T-helper 17 cell (primary cell): ENCODE data around the gene PWP1. TPM values are rescaled to one million over a fixed set of nuclear protein-coding genes. Genes with fewer than 3 reads are reported as not detected.
"Not testable (repeated sequence)": the region's sequence is repeated elsewhere in the genome, so short reads cannot be mapped to it uniquely, and the experiment has no call there.

Experiments
- ATAC-seq: fragments of 150-1000 bp; cut with Tn5 transposase; 2 replicates; pipeline ENCODE4 v1.10.0; 2021; ENCODE audit warnings: mild to moderate bottlenecking, moderate library complexity
- DNase-seq, 3 donors: peaks; one replicate each; pipeline versions ENCODE4 v3.0.0 to v3.0.0-alpha.2; 2020 to 2021
- H3K9me3 ChIP-seq: one replicate; pipeline ENCODE4 v1.7.0; 2013; ENCODE audit warnings: low read length, mild to moderate bottlenecking; ENCODE audit not compliant: control insufficient read depth, poor library complexity, severe bottlenecking
- H3K27ac Mint-ChIP-seq: one replicate; pipeline ENCODE4 v1.8.0; 2022; ENCODE audit warnings: mild to moderate bottlenecking, moderate library complexity, mixed read lengths
- H3K27me3 Mint-ChIP-seq: one replicate; pipeline ENCODE4 v1.8.0; 2022; ENCODE audit warnings: mixed read lengths
- H3K36me3 Mint-ChIP-seq: one replicate; pipeline ENCODE4 v1.8.0; 2022; ENCODE audit warnings: low read depth, mixed read lengths
- H3K4me1 Mint-ChIP-seq: one replicate; pipeline ENCODE4 v1.8.0; 2022; ENCODE audit warnings: mild to moderate bottlenecking, mixed read lengths
- H3K4me3 Mint-ChIP-seq: one replicate; pipeline ENCODE4 v1.8.0; 2022; ENCODE audit warnings: mild to moderate bottlenecking, moderate library complexity, mixed read lengths
- total RNA-seq, 4 donors: library from RNA in 2 of 4; stranded (reverse) in 2 of 4; gene quantifications; one replicate each; pipeline ENCODE4 v1.2.3 and lab custom pipeline; 2022 to 2026

The PWP1 gene
- total RNA-seq, 2 donors from 2014 or later: 24.8 to 26.9 TPM

- peaks cover 5% of the 10 kb centered on the region for H3K36me3 Mint-ChIP-seq
- DNase-seq (no peak), ATAC-seq (no peak)
- H3K4me3 Mint-ChIP-seq: no peak overlapping the region
- peaks cover 20% of the 10 kb centered on the region for H3K4me1 Mint-ChIP-seq
- H3K27ac Mint-ChIP-seq: no peak overlapping the region
- H3K9me3 ChIP-seq: no peaks in the 10 kb centered on the region
- H3K27me3 Mint-ChIP-seq: peaks cover 26% of the 10 kb centered on the region
Observed at GRCh38 chr12:107681455-107681835, 4.2 kb upstream of the PWP1 start.

DNA sequence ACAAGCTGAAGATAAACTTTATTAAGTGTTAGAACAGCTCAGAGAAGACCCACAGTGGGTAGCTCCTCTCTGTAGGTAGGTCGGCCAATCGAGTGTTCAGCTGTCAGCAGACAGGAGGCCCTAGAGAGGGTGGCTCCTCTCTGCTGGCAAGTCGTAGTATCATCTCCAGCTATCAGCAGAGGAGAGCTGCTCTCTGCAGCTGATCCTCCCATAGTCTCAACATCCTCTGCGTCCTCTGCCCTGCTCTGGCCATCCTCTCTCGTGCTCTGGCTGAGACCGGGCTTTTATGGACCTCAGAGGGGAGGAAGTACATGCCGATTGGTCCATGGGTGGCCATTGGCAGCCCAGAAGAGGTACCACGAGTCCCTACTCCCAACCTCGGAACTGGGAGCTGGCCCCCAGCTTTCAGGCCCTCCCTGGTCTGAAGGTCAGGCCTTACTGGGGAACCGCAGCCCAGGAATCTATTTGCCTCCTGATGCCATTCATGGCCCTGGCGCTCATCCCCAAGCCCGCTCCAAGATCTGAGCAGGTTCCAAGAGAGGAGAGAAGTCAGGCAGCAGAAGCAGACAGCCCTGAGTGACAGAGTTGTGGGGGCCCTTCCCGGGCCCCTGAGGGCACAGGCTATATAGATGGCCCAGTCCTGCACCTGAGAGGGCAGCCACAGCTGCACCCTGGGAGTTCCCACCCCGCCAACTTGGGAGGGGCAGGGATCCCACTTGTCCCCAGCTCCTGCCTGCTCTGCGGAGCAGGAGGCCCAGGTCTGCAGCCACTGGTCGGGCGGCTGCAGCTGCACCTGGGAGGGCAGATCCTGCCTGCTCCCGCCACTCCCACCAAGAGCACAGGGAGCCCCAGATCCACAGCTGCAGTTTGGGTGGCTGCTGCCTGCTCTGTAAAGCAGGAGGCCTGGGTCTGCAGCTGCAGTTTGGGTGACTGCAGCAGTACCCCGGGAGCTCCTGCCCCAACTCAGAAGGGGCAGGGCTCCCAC lies 3.5 kb upstream of the PWP1 start:
- Mint-ChIP-seq H3K4me1 (peaks cover 21% of the 10 kb centered on the region), H3K27me3 (peaks cover 19% of the 10 kb centered on the region), H3K27ac (no peak overlapping the region), H3K4me3 (no peak overlapping the region), H3K36me3 (peaks cover 5% of the 10 kb centered on the region)
- H3K9me3 ChIP-seq: no peaks in the 10 kb centered on the region
- DNase-seq: no peak
- ATAC-seq: no peak

DNA sequence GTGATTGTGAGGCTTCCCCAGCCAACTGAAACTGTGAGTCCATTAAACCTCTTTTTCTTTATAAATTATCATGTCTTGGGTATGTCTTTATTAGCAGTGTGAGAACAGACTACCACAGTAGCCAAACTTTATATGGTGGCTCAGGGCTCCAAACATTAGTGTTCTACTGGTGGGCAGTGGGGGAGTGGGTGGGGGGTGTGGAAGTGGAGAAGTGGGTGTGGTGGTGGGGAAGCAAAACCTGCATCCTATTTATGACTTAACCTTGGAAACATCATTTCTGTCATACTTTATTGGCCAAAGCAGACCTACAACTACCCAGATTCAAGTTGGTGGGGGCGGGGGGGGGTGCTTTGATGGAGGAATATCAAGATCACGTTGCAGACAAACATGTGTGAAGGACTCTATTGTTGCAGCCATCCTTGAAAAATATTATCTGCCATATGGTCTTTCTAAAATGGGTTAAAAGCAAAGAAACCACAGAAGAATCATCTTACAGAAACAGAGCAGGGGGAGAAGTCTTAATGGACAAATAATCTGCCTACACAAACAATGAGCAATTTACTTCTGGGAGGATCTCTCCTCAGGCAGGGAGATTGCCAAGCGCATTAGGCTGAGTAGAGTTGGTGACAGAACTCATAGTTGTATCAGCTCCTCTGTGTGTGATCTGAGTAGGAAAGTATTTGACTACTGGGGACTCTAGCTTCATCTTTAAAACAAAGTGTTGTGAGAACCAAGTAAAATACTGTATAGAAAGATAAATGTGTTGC lies 1.4 kb upstream of the PWP1 start:
- ATAC-seq (no peak), DNase-seq (no peak)
- peaks cover 10% of the 10 kb centered on the region for H3K36me3 Mint-ChIP-seq
- H3K27me3 Mint-ChIP-seq: peaks cover 4% of the 10 kb centered on the region
- peak overlapping the region; percentile 99 for H3K27ac Mint-ChIP-seq
- peaks cover 23% of the 10 kb centered on the region for H3K4me1 Mint-ChIP-seq
- peak overlapping the region; percentile 98 for H3K4me3 Mint-ChIP-seq
- H3K9me3 ChIP-seq: no peaks in the 10 kb centered on the region

DNA sequence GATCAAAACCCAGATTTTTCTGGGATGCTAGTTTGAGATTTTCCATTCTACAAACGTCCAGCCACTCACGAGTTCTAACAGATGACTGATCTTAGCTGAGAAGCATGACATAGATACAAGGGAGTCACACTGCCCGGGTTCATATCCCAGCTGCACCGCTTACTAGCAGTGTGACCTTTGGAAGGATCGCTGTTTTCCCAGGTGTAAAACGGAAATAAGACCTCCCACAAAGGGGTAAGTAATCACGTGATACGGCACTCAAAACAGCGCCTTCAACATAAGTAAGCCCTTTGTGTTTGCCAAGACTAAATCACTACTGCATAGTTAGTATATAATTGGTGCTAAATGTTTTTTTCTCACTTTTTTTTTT lies 624 bp upstream of the PWP1 start:
- H3K4me3 Mint-ChIP-seq: peak overlapping the region; percentile 98
- DNase-seq (no peak), ATAC-seq (peak; percentile 6)
- H3K27me3 Mint-ChIP-seq: peaks cover 4% of the 10 kb centered on the region
- H3K36me3 Mint-ChIP-seq: peaks cover 10% of the 10 kb centered on the region
- H3K4me1 Mint-ChIP-seq: peaks cover 23% of the 10 kb centered on the region
- peak overlapping the region; percentile 99 for H3K27ac Mint-ChIP-seq
- H3K9me3 ChIP-seq: no peaks in the 10 kb centered on the region

GRCh38 chr12:107695772-107696171 lies 10.2 kb downstream of the PWP1 start:
- not testable (repeated sequence) for DNase-seq, H3K4me1 Mint-ChIP-seq, H3K9me3 ChIP-seq, H3K27me3 Mint-ChIP-seq, H3K4me3 Mint-ChIP-seq, ATAC-seq
- H3K36me3 Mint-ChIP-seq: peaks cover 11% of the 10 kb centered on the region
- peak overlapping the region; percentile 29 for H3K27ac Mint-ChIP-seq

DNA sequence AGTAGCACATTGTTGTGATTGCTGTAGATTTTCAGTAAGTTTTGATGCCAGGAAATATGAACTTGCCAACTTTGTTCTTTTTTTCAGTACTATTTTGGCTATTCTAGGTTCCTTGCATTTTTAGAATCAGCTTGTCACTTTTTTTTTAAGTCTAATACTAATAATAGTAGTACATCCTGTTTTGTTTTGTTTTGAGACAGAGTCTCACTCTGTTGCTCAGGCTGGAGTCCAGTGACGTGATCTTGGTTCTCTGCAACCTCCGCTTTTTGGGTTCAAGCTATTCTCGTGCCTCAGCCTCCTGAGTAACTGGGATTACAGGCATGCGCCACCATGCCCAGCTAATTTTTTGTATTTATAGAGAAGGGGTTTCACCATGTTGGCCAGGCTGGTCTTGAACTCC lies 16.5 kb downstream of the PWP1 start:
- Mint-ChIP-seq H3K27me3 (no peaks in the 10 kb centered on the region), H3K36me3 (peaks cover 10% of the 10 kb centered on the region), H3K4me3 (no peak overlapping the region), H3K27ac (no peak overlapping the region), H3K4me1 (no peaks in the 10 kb centered on the region)
- no peak for DNase-seq
- no peak for ATAC-seq
- no peaks in the 10 kb centered on the region for H3K9me3 ChIP-seq

DNA sequence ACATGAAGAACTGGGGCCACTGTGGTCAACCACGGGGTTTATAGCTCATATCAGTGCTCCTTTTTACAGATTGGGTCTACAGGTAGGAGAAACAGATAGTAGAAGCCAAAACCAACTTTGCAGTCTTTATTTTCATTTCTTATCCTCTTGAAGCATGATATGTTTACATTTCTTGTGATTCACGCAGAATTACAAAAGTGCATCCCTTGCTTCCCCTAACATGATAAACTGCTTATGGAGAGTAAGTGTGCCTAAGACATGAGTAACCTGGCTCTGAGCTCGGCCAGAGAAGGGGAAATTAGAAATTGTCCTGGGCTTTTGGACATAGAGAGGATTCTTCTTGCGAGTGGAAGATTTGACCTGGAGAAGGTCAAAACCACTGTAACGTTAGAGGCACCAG lies 18.4 kb downstream of the PWP1 start:
- Mint-ChIP-seq H3K27ac (peak overlapping the region; percentile 4), H3K36me3 (peaks cover 20% of the 10 kb centered on the region), H3K4me3 (no peak overlapping the region), H3K4me1 (peaks cover 7% of the 10 kb centered on the region), H3K27me3 (no peaks in the 10 kb centered on the region)
- DNase-seq (no peak), ATAC-seq (no peak)
- H3K9me3 ChIP-seq: no peaks in the 10 kb centered on the region

- not testable (repeated sequence) for H3K9me3 ChIP-seq, H3K4me1 Mint-ChIP-seq, H3K27me3 Mint-ChIP-seq, H3K4me3 Mint-ChIP-seq, DNase-seq, H3K27ac Mint-ChIP-seq, ATAC-seq
- H3K36me3 Mint-ChIP-seq: peaks cover 18% of the 10 kb centered on the region
Observed at GRCh38 chr12:107705522-107705921, 19.9 kb downstream of the PWP1 start.

GRCh38 chr12:107715780-107716179 lies 30.2 kb downstream of the PWP1 start:
- Mint-ChIP-seq H3K4me3 (no peak overlapping the region), H3K27me3 (no peaks in the 10 kb centered on the region), H3K4me1 (no peaks in the 10 kb centered on the region), H3K27ac (no peak overlapping the region), H3K36me3 (peaks cover 4% of the 10 kb centered on the region)
- H3K9me3 ChIP-seq: no peaks in the 10 kb centered on the region
- DNase-seq (no peak), ATAC-seq (no peak)

DNA sequence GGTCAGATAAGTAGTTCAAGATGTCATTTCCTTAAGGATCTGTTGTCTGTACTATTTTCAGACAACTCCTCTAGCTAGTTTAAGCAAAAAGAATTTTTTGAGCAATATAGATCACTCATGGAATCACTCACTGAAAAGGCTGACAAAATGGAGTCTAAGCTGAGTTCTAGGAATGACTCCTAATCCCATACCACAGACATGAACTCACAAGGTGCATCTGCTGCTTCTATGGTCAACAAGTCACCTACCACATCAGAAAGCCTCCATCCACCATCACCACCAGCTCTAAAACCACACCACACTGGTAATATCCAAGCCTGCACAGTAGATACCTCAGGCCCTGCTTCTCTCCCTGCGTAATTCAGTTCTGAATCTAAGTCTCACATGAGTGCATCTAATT lies 33.0 kb downstream of the PWP1 start:
- Mint-ChIP-seq H3K27me3 (no peaks in the 10 kb centered on the region), H3K4me3 (no peak overlapping the region), H3K36me3 (no peaks in the 10 kb centered on the region), H3K4me1 (no peaks in the 10 kb centered on the region), H3K27ac (peak overlapping the region; percentile 24)
- no peak for DNase-seq
- no peaks in the 10 kb centered on the region for H3K9me3 ChIP-seq
- ATAC-seq: no peak

GRCh38 chr12:107727327-107727726 lies 41.7 kb downstream of the PWP1 start:
- not testable (repeated sequence) for H3K27me3 Mint-ChIP-seq, H3K36me3 Mint-ChIP-seq, H3K4me3 Mint-ChIP-seq, H3K9me3 ChIP-seq, DNase-seq, ATAC-seq, H3K27ac Mint-ChIP-seq, H3K4me1 Mint-ChIP-seq

GRCh38 chr12:107727742-107728141 lies 42.1 kb downstream of the PWP1 start:
- DNase-seq, H3K4me3 Mint-ChIP-seq, H3K27ac Mint-ChIP-seq, H3K9me3 ChIP-seq, ATAC-seq, H3K4me1 Mint-ChIP-seq, H3K27me3 Mint-ChIP-seq, H3K36me3 Mint-ChIP-seq: not testable (repeated sequence)

- no peaks in the 10 kb centered on the region for H3K27me3 Mint-ChIP-seq
- no peak overlapping the region for H3K4me3 Mint-ChIP-seq
Observed at GRCh38 chr12:107730618-107731341, 45.2 kb downstream of the PWP1 start.

More at GRCh38 chr12:107730618-107731341, 45.2 kb downstream of the PWP1 start:
- no peaks in the 10 kb centered on the region for H3K9me3 ChIP-seq
- DNase-seq: no peak
- ATAC-seq: no peak
- H3K36me3 Mint-ChIP-seq: peaks cover 10% of the 10 kb centered on the region
- H3K4me1 Mint-ChIP-seq: no peaks in the 10 kb centered on the region
- H3K27ac Mint-ChIP-seq: no peak overlapping the region
